HepG2 (cell line): ENCODE data around the gene SRSF6. TPM values are rescaled to one million over a fixed set of nuclear protein-coding genes. Genes with fewer than 3 reads are reported as not detected.

Experiments
- E2F5 ChIP-seq: sonication (generic); formaldehyde crosslinking; conservative IDR thresholded peaks from 2 replicates; pipeline ENCODE4 v1.4.0; 2020; ENCODE audit warnings: missing genetic modification reagents
- ELF4 ChIP-seq: sonication (generic); formaldehyde crosslinking; IDR thresholded peaks from 2 replicates; pipeline ENCODE4 v1.5.0; 2020; ENCODE audit warnings: missing genetic modification reagents, mild to moderate bottlenecking, moderate library complexity, borderline replicate concordance
- GLI4 ChIP-seq: sonication (generic); formaldehyde crosslinking; IDR thresholded peaks from 2 replicates; pipeline ENCODE4 v1.5.1; 2020; ENCODE audit warnings: missing genetic modification reagents, mild to moderate bottlenecking, moderate library complexity, borderline replicate concordance
- HMGXB4 ChIP-seq, 2 experiments: sonication (generic) in 1 of 2; formaldehyde crosslinking in 1 of 2; IDR thresholded peaks; 2 replicates each; pipeline versions ENCODE4 v1.4.0 to v1.6.1; 2018 to 2020; ENCODE audit warnings: missing genetic modification reagents in 2 of 2, borderline replicate concordance in 1 of 2, low read depth in 1 of 2, mild to moderate bottlenecking in 1 of 2, missing biosample characterization in 1 of 2
- KMT2B ChIP-seq: IDR thresholded peaks from 2 replicates; pipeline ENCODE4 v1.6.1; 2016; ENCODE audit warnings: missing genetic modification reagents, missing compliant biosample characterization
- MED8 ChIP-seq: sonication (generic); formaldehyde crosslinking; IDR thresholded peaks from 2 replicates; pipeline ENCODE4 v1.8.1; 2023; ENCODE audit warnings: mild to moderate bottlenecking, missing genetic modification reagents; ENCODE audit not compliant: insufficient replicate concordance
- MEIS2 ChIP-seq: sonication (generic); formaldehyde crosslinking; IDR thresholded peaks from 2 replicates; pipeline ENCODE4 v1.9.0; 2021; ENCODE audit warnings: mild to moderate bottlenecking, missing genetic modification reagents
- NCOA1 ChIP-seq: sonication (generic); formaldehyde crosslinking; IDR thresholded peaks from 2 replicates; pipeline ENCODE4 v1.9.0; 2021; ENCODE audit warnings: missing genetic modification reagents
- NCOA2 ChIP-seq: sonication (generic); formaldehyde crosslinking; IDR thresholded peaks from 2 replicates; pipeline ENCODE4 v1.8.0; 2022; ENCODE audit warnings: inconsistent platforms
- PHF21A ChIP-seq: sonication (generic); formaldehyde crosslinking; IDR thresholded peaks from 2 replicates; pipeline ENCODE4 v1.5.0; 2020; ENCODE audit warnings: mild to moderate bottlenecking, missing genetic modification reagents
- REPIN1 ChIP-seq: sonication (generic); formaldehyde crosslinking; IDR thresholded peaks from 2 replicates; pipeline ENCODE4 v1.8.0; 2022; ENCODE audit warnings: missing genetic modification reagents, low read depth, mild to moderate bottlenecking, borderline replicate concordance
- SATB2 ChIP-seq: sonication (generic); formaldehyde crosslinking; IDR thresholded peaks from 2 replicates; pipeline ENCODE4 v1.5.0; 2020; ENCODE audit warnings: missing genetic modification reagents
- SNRNP70 ChIP-seq: fragments of 200-400 bp; formaldehyde crosslinking; IDR thresholded peaks from 2 replicates; pipeline ENCODE4 v1.6.1; 2017; ENCODE audit warnings: mild to moderate bottlenecking, low read depth, low read length, moderate library complexity
- SOX13 ChIP-seq, 3 experiments: fragments of 450-650 bp in 1 of 3; sonication (generic) in 1 of 3; formaldehyde crosslinking in 1 of 3; IDR thresholded peaks in 2 of 3; conservative IDR thresholded peaks in 1 of 3; 2 replicates each; pipeline versions ENCODE4 v1.5.0 to v1.6.1; 2016 to 2020; ENCODE audit warnings: antibody characterized with exemption in 1 of 3, mild to moderate bottlenecking in 1 of 3, missing compliant biosample characterization in 1 of 3, missing genetic modification reagents in 1 of 3, moderate library complexity in 1 of 3
- SP5 ChIP-seq: IDR thresholded peaks from 2 replicates; pipeline ENCODE4 v1.6.1; 2016; ENCODE audit warnings: low read depth, borderline replicate concordance
- THYN1 ChIP-seq: sonication (generic); formaldehyde crosslinking; IDR thresholded peaks from 2 replicates; pipeline ENCODE4 v1.8.1; 2023; ENCODE audit warnings: low read depth, mild to moderate bottlenecking, moderate library complexity, missing genetic modification reagents, borderline replicate concordance
- YY1 ChIP-seq: IDR thresholded peaks from 2 replicates; pipeline ENCODE4 v1.6.1; 2011; ENCODE audit warnings: low read length, low read depth, moderate library complexity, mild to moderate bottlenecking; ENCODE audit not compliant: insufficient read depth, insufficient replicate concordance
- ZBTB38 ChIP-seq: sonication (generic); formaldehyde crosslinking; IDR thresholded peaks from 2 replicates; pipeline ENCODE4 v1.5.1; 2020; ENCODE audit warnings: mild to moderate bottlenecking, missing genetic modification reagents
- ZBTB39 ChIP-seq: sonication (generic); formaldehyde crosslinking; IDR thresholded peaks from 2 replicates; pipeline ENCODE4 v1.5.0; 2020; ENCODE audit warnings: missing genetic modification reagents
- ZNF451 ChIP-seq: sonication (generic); formaldehyde crosslinking; IDR thresholded peaks from 2 replicates; pipeline ENCODE4 v1.5.0; 2020; ENCODE audit warnings: mild to moderate bottlenecking, missing genetic modification reagents
- ZNF460 ChIP-seq: sonication (generic); formaldehyde crosslinking; IDR thresholded peaks from 2 replicates; pipeline ENCODE4 v1.5.1; 2020; ENCODE audit warnings: missing genetic modification reagents, mild to moderate bottlenecking, borderline replicate concordance
- ZNF672 ChIP-seq: sonication (generic); formaldehyde crosslinking; IDR thresholded peaks from 2 replicates; pipeline ENCODE4 v1.8.1; 2022; ENCODE audit warnings: missing genetic modification reagents
- ZNF83 ChIP-seq: sonication (generic); formaldehyde crosslinking; IDR thresholded peaks from 2 replicates; pipeline ENCODE4 v1.4.0; 2020; ENCODE audit warnings: missing genetic modification reagents, mild to moderate bottlenecking, borderline replicate concordance
- ZSCAN9 ChIP-seq: IDR thresholded peaks from 2 replicates; pipeline ENCODE4 v1.6.1; 2016; ENCODE audit warnings: borderline replicate concordance
- polyA plus RNA-seq, 8 experiments: library from polyadenylated mRNA; depleted of rRNA in 3 of 8; stranded (reverse) in 7 of 8; unstranded in 1 of 8; fragments of >200 nt; fragmentation: Illumina TruSeq in 4 of 8; extraction: Trizol in 4 of 8; gene quantifications; 2 replicates each; pipeline versions ENCODE4 v1.2.1 to v1.2.3, GENCODE V29; 2011 to 2016; ENCODE audit warnings: low read depth in 4 of 8, missing spikeins in 1 of 8, mixed read lengths in 1 of 8; ENCODE audit not compliant: insufficient read depth in 1 of 8
- total RNA-seq, 5 experiments: library from RNA; depleted of rRNA; stranded (reverse); fragments of >200 nt; fragmentation: Illumina TruSeq; extraction: Trizol; gene quantifications; 2 replicates each; pipeline ENCODE4 v1.2.3, GENCODE V29; 2016; ENCODE audit warnings: low read depth in 1 of 5

SRSF6 gene
- total and polyA plus RNA-seq, 2 of the 13 experiments (the other 11 are each of a cell fraction or from before 2014, with no cell fraction given): 156 to 194 TPM

GRCh38 chr20:43457640-43458421 is at the start of gene SRSF6 (continued):
- peak; percentile 92 for TF ChIP-seq E2F5
- peak; percentile 100 for TF ChIP-seq GLI4 (CRISPR knock-in tag)
- peak; percentile 88; the same call in 1 of the 2 replicates for TF ChIP-seq MEIS2 (CRISPR knock-in tag)
- no peak; the same call in 1 of the 2 replicates for TF ChIP-seq ZNF460 (CRISPR knock-in tag)
- peak; percentile 86; the same call in 1 of the 2 replicates for TF ChIP-seq ZBTB39 (CRISPR knock-in tag)
- TF ChIP-seq HMGXB4 (CRISPR knock-in tag; IDR thresholded peaks at IDR 0.05; ENCODE audit: borderline replicate concordance in 1 of 2, low read depth in 1 of 2): peak; percentile 93 to 97
- TF ChIP-seq ZBTB38 (CRISPR knock-in tag): peak; percentile 95
- TF ChIP-seq MED8 (CRISPR knock-in tag): no peak
- TF ChIP-seq ZSCAN9 (CRISPR knock-in tag): peak; percentile 95; the same call in 1 of the 2 replicates
- peak; percentile 78; the same call in 1 of the 2 replicates for TF ChIP-seq KMT2B
- no peak; the same call in 1 of the 2 replicates for TF ChIP-seq SNRNP70
- TF ChIP-seq THYN1 (CRISPR knock-in tag): peak; percentile 98
- TF ChIP-seq ZNF83 (CRISPR knock-in tag): 0 out of 2 replicates have a peak, but pooled peaks have one; percentile 81
- peak; percentile 68; the same call in 1 of the 2 replicates for TF ChIP-seq SOX13 (IDR thresholded peaks at IDR 0.05)
- TF ChIP-seq SOX13 (CRISPR knock-in tag; conservative IDR thresholded peaks at IDR 0.05 in 1 of 2, IDR thresholded peaks at IDR 0.05 in 1 of 2): peak in 1 of 2 experiments; percentile 38
- 0 out of 2 replicates have a peak, but pooled peaks have one; percentile 88 for TF ChIP-seq ELF4 (CRISPR knock-in tag)
- peak; percentile 65 for TF ChIP-seq NCOA2
- peak; percentile 99 for TF ChIP-seq ZNF451 (CRISPR knock-in tag)
- TF ChIP-seq PHF21A (CRISPR knock-in tag): peak; percentile 85
- TF ChIP-seq NCOA1 (CRISPR knock-in tag): peak; percentile 95
- peak; percentile 91 for TF ChIP-seq SATB2 (CRISPR knock-in tag)
- peak; percentile 97 for TF ChIP-seq REPIN1
- TF ChIP-seq SP5: peak; percentile 59
- TF ChIP-seq ZNF672 (CRISPR knock-in tag): peak; percentile 85
- peak; percentile 94 for TF ChIP-seq YY1
